Measurements from ENCODE around the gene TNFRSF11A.

- no peak for TF ChIP-seq CTCF (IDR thresholded peaks at IDR 0.05; ENCODE audit: insufficient read depth, low read depth, low read length)
- TF ChIP-seq EZH2 (IDR thresholded peaks at IDR 0.05; ENCODE audit: insufficient read depth, low read length), result no peak
These were observed 21.4 kb downstream of the TNFRSF11A start for GRCh38 chr18:62346333-62347088.

Measured in astrocyte (in vitro differentiated cells and primary cell).